ENCODE measurements around the gene CCDC92B.
"Not testable (repeated sequence)": the region's sequence is repeated elsewhere in the genome, so short reads cannot be mapped to it uniquely, and the experiment has no call there.

Gene CCDC92B

GRCh38 chr17:2680961-2681360 lies 68.5 kb downstream of the CCDC92B start:
- no peak overlapping the region for H3K27ac Mint-ChIP-seq
- H3K36me3 Mint-ChIP-seq, result peaks cover 11% of the 10 kb centered on the region
- H3K4me1 Mint-ChIP-seq, result no peaks in the 10 kb centered on the region
- no peaks in the 10 kb centered on the region for H3K27me3 Mint-ChIP-seq
- H3K9me3 Mint-ChIP-seq, result no peaks in the 10 kb centered on the region
- no peak overlapping the region for H3K4me3 Mint-ChIP-seq

DNA sequence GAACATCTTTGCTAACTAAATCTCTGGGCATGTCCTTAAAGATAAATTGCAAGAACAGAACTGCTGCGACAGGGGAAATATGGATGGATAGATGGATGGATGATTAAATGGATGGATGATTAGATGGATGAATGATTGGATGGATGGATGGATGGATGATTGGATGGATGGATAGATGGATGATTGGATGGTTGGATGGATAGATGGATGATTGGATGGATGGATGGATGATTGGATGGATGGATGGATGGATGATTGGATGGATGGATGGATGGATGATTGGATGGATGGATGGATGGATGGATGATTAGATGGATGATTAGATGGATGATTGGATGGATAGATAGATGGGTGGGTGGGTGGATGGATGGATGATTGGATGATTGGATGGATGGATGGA lies 70.2 kb downstream of the CCDC92B start:
- H3K9me3 Mint-ChIP-seq, result not testable (repeated sequence)

More for the DNA sequence above, 70.2 kb downstream of the CCDC92B start:
- peak overlapping the region; percentile 25 for H3K27ac Mint-ChIP-seq
- peaks cover 15% of the 10 kb centered on the region for H3K36me3 Mint-ChIP-seq
- not testable (repeated sequence) for H3K4me1 Mint-ChIP-seq, H3K4me3 Mint-ChIP-seq, H3K27me3 Mint-ChIP-seq
